Heart left ventricle (tissue), 16 donors: Measurements from ENCODE around the gene ZCCHC4. TPM values are rescaled to one million over a fixed set of nuclear protein-coding genes. Genes with fewer than 3 reads are reported as not detected.

Experiments used
- ATAC-seq, 4 donors: fragments of 200-7000 bp; cut with Tn5 transposase; one replicate each; pipeline ENCODE4 v1.9.1; 2020 to 2022; ENCODE audit warnings: moderate library complexity in 4 of 4, mild to moderate bottlenecking in 3 of 4, moderate number of reproducible peaks in 1 of 4
- DNase-seq, 5 donors: peaks; one replicate each; pipeline ENCODE4 v3.0.0-alpha.2; 2020
- H3K27ac ChIP-seq, 12 donors: fragments of 200-600 bp; sonication (generic) in 4 of 12; one replicate each; pipeline versions ENCODE4 v1.5.0 to v1.8.0; 2016 to 2022; ENCODE audit warnings: mild to moderate bottlenecking in 2 of 12
- H3K27me3 ChIP-seq, 9 donors: fragments of 200-600 bp; sonication (generic) in 2 of 9; one replicate each; pipeline versions ENCODE4 v1.5.1 to v1.8.0; 2016 to 2022; ENCODE audit warnings: mild to moderate bottlenecking in 3 of 9
- H3K36me3 ChIP-seq, 9 donors: fragments of 200-600 bp; sonication (generic) in 2 of 9; one replicate each; pipeline versions ENCODE4 v1.5.0 to v1.8.0; 2018 to 2022; ENCODE audit warnings: mild to moderate bottlenecking in 2 of 9
- H3K4me1 ChIP-seq, 12 donors: fragments of 200-600 bp; sonication (generic) in 4 of 12; one replicate each; pipeline versions ENCODE4 v1.5.0 to v1.8.0; 2016 to 2022; ENCODE audit warnings: mild to moderate bottlenecking in 3 of 12
- H3K4me3 ChIP-seq, 12 donors: fragments of 200-600 bp; sonication (generic) in 4 of 12; one replicate each; pipeline versions ENCODE4 v1.5.0 to v1.8.0; 2017 to 2022; ENCODE audit warnings: mild to moderate bottlenecking in 9 of 12, moderate library complexity in 4 of 12
- H3K9me3 ChIP-seq, 12 donors: fragments of 200-600 bp; sonication (generic) in 4 of 12; one replicate each; pipeline versions ENCODE4 v1.5.0 to v1.8.0; 2016 to 2022; ENCODE audit warnings: mild to moderate bottlenecking in 1 of 12
- CTCF ChIP-seq, 12 donors: fragments of 200-600 bp; sonication (generic) in 4 of 12; IDR thresholded peaks; one replicate each; pipeline versions ENCODE4 v1.5.0 to v1.8.0; 2018 to 2022; ENCODE audit warnings: antibody characterized with exemption in 12 of 12, mild to moderate bottlenecking in 5 of 12
- POLR2A ChIP-seq, 2 donors: fragments of 450-650 bp; IDR thresholded peaks; one replicate each; pipeline ENCODE4 v1.6.1; 2017; ENCODE audit warnings: antibody characterized with exemption in 2 of 2, mild to moderate bottlenecking in 2 of 2, moderate library complexity in 2 of 2
- WGBS, 4 donors: extraction: QIAGEN DNeasy Blood & Tissue Kit in 2 of 4; methylation state at CpG; one replicate each; pipeline versions ENCODE4 v1.1.5 to v1.1.7; 2013 to 2018; 5-methylcytosine and 5-hydroxymethylcytosine counted together
- intact Hi-C, 10 donors: fragments of 100-400 bp; cut with DNase I; formaldehyde crosslinking; loops; one replicate each; pipeline versions ENCODE4 v1.11.1 to v1.14.2; 2022
- polyA plus RNA-seq, 2 donors: library from polyadenylated mRNA; stranded (reverse); fragments of 200-250 nt; gene quantifications; one replicate each; pipeline ENCODE4 v1.2.3, GENCODE V29; 2013
- total RNA-seq, 9 donors: library from RNA; depleted of rRNA in 2 of 9; stranded (reverse); fragments of >200 nt in 2 of 9; fragmentation: NEBNext Ultra II Directional in 3 of 9; extraction: Animal tissue kit (Norgen Biotek cat#: 25700) in 3 of 9; gene quantifications; one replicate each; pipeline versions ENCODE4 v1.1.0 to v1.2.4, GENCODE V29; 2016 to 2023
- donor health status: ischemic (EF 13 %, LVEDD 7.1; RV severe dilation, severe dysfunction).
- donor health status: healthy with polysubstance abuse.
- donor health status: DM: no; HTN: yes; CAD: no.
- donor health status: DM: no; HTN: no; CAD: no.
- donor health status: ischemic (EF 25% LVEDD 6.9; RV normal size, moderate dysfunction).
- donor health status: ischemic (EF 25% LVEDD 5.7; RV mildly dilated, moderate dysfunction).
- donor health status: healthy.
- donor health status: DM: yes; HTN: yes; CAD: no.
- donor health status: ischemic (EF 35%, LVEDD 5.7; RV mildly dilated, moderate dysfunction).
- donor health status: nonischemic (EF 11% LVEDD 7.7; RV severe dilation, severe dysfunction).
- donor health status: DM: yes; HTN: yes; CAD: no.
- donor health status: PGD.
- donor health status: ischemic (EF 29% LVEDD 5.4; RV normal size, mild dysfunction).
- donor health status: nonischemic (EF 23%, LVEDD 6.1; RV moderate dilation, normal function).

Gene ZCCHC4
- total and polyA plus RNA-seq, 11 donors = 5.2 to 9.6 (median 7.3) TPM

- no peak overlapping the region for H3K27ac ChIP-seq
- WGBS, 4 donors = 78 to 95% (median 86%) methylated on average over 2 of the region's 2 CpGs
- no peak overlapping the region for H3K4me3 ChIP-seq
- TF ChIP-seq POLR2A (IDR thresholded peaks at IDR 0.05) (no peak), CTCF (IDR thresholded peaks at IDR 0.05) (no peak)
- H3K36me3 ChIP-seq = no peaks in the 10 kb centered on the region
- no peaks in the 10 kb centered on the region for H3K27me3 ChIP-seq
- peaks cover 0 to 9% (median 4%) of the 10 kb centered on the region in 12 donors for H3K4me1 ChIP-seq
- no peaks in the 10 kb centered on the region for H3K9me3 ChIP-seq
- intact Hi-C loops = loop anchor here in 2 of 10 donors (5.0 to 10.0 kb wide), 2 partner anchors 74 to 146 kb away; partner anchors contain the start of genes PI4K2B (in 1 of the 2) and SEPSECS (in 1 of the 2)
- ATAC-seq = no peak
- DNase-seq = no peak
Observed at GRCh38 chr4:25308306-25308705, 4.3 kb upstream of the ZCCHC4 start.

GRCh38 chr4:25308761-25309160 is 3.8 kb upstream of the ZCCHC4 start:
- TF ChIP-seq POLR2A (IDR thresholded peaks at IDR 0.05) = no peak
- H3K27me3 ChIP-seq = no peaks in the 10 kb centered on the region
- DNase-seq (no peak), ATAC-seq (no peak)
- no peaks in the 10 kb centered on the region for H3K36me3 ChIP-seq
- H3K4me3 ChIP-seq = no peak overlapping the region
- intact Hi-C loops = loop anchor here in 2 of 10 donors (5.0 to 10.0 kb wide), 2 partner anchors 74 to 146 kb away; partner anchors contain the start of genes PI4K2B (in 1 of the 2) and SEPSECS (in 1 of the 2)
- H3K9me3 ChIP-seq = no peaks in the 10 kb centered on the region
- WGBS, 4 donors = 54 to 77% (median 67%) methylated on average over 5 to 7 of the region's 7 CpGs
- H3K4me1 ChIP-seq = peaks cover 0 to 13% (median 8%) of the 10 kb centered on the region in 12 donors
- H3K27ac ChIP-seq = no peak overlapping the region

- no peaks in the 10 kb centered on the region for H3K9me3 ChIP-seq
- no peak for DNase-seq
- H3K27me3 ChIP-seq = no peaks in the 10 kb centered on the region
- no peak for TF ChIP-seq POLR2A (IDR thresholded peaks at IDR 0.05)
- no peak for TF ChIP-seq CTCF (IDR thresholded peaks at IDR 0.05)
- WGBS, 4 donors = 72 to 79% (median 73%) methylated on average over 4 of the region's 4 CpGs
- no peak for ATAC-seq
- peaks cover 0 to 9% (median 3%) of the 10 kb centered on the region in 9 donors for H3K36me3 ChIP-seq
- intact Hi-C loops = loop anchor here in 7 of 10 donors (5.0 to 10.0 kb wide), 7 partner anchors 67 to 728 kb away; partner anchors contain the start of genes DHX15 (in 2 of the 7), PI4K2B (in 2 of the 7), ANAPC4 (in 1 of the 7) and SEPSECS (in 1 of the 7)
- H3K27ac ChIP-seq = peak overlapping the region in 1 of 12 donors; percentile 55
- H3K4me1 ChIP-seq = peaks cover 0 to 17% (median 9%) of the 10 kb centered on the region in 12 donors
- peak overlapping the region in 1 of 12 donors; percentile 23 for H3K4me3 ChIP-seq
Observed at GRCh38 chr4:25310066-25310802, 2.3 kb upstream of the ZCCHC4 start.

- Histone ChIP-seq H3K36me3 (peaks cover 0 to 14% (median 8%) of the 10 kb centered on the region in 9 donors), H3K4me3 (peak overlapping the region in 1 of 12 donors; percentile 23), H3K27ac (peak overlapping the region in 1 of 12 donors; percentile 55), H3K9me3 (no peaks in the 10 kb centered on the region), H3K4me1 (peaks cover 0 to 17% (median 9%) of the 10 kb centered on the region in 12 donors), H3K27me3 (no peaks in the 10 kb centered on the region)
- DNase-seq (no peak), ATAC-seq (no peak)
- TF ChIP-seq POLR2A (IDR thresholded peaks at IDR 0.05) (no peak), CTCF (IDR thresholded peaks at IDR 0.05) (no peak)
- intact Hi-C loops = loop anchor here in 7 of 10 donors (5.0 to 10.0 kb wide), 7 partner anchors 67 to 728 kb away; partner anchors contain the start of genes DHX15 (in 2 of the 7), PI4K2B (in 2 of the 7), ANAPC4 (in 1 of the 7) and SEPSECS (in 1 of the 7)
- WGBS, 4 donors = 64 to 79% (median 66%) methylated on average over 1 of the region's 1 CpG
Observed at GRCh38 chr4:25310803-25311166, 1.8 kb upstream of the ZCCHC4 start.
